Lower leg skin (tissue), 3 donors: ENCODE results near the gene OSBP2.

Source experiments
- CTCF ChIP-seq, 3 donors: fragments of 450-650 bp; IDR thresholded peaks; one replicate each; pipeline ENCODE4 v1.5.1; 2016; ENCODE audit warnings: antibody characterized with exemption in 3 of 3, mild to moderate bottlenecking in 3 of 3, moderate library complexity in 2 of 3
- POLR2A ChIP-seq, 2 donors: fragments of 450-650 bp; IDR thresholded peaks; one replicate each; pipeline ENCODE4 v1.6.1; 2016 to 2017; ENCODE audit warnings: antibody characterized with exemption in 2 of 2, mild to moderate bottlenecking in 1 of 2, moderate library complexity in 1 of 2

GRCh38 chr22:30920407-30920806, 225.7 kb downstream of the OSBP2 start:
- TF ChIP-seq POLR2A (IDR thresholded peaks at IDR 0.05) (no peak), CTCF (IDR thresholded peaks at IDR 0.05) (peak in 1 of 3 donors; percentile 44)
